HUDEP-2 (cell line): ENCODE measurements around the gene C17orf114.

ENCODE experiments used
- DNase-seq, 76 experiments: peaks; one replicate each; lab custom pipeline; 2025; ENCODE audit not compliant: unreplicated experiment in 76 of 76; lab: John Stamatoyannopoulos, UW

C17orf114 gene

GRCh38 chr17:4802228-4802627 is at the start of gene C17orf114:
C17orf114 (minus strand) TSS chr17:4802328.
- no peak for DNase-seq

DNA sequence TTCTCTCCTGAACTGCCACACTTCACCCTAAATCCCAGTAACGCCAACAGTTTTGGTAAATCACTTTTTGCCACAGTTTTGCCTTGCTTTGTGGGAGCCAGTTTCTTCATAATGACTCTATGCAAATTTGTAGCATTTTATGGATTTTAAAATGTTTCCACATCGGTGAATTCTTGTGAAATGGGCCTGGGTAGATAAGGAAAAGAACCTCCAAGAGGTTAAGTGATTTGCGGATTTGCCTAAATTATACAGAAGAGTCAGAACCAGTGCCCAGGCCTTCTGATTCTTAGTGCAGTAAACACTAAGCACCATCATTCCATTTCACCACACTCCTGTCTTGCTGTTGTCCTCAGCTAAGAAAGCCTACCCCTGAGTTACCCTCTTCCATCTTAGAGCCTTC is 49.0 kb upstream of the C17orf114 start:
- DNase-seq = no peak

DNA sequence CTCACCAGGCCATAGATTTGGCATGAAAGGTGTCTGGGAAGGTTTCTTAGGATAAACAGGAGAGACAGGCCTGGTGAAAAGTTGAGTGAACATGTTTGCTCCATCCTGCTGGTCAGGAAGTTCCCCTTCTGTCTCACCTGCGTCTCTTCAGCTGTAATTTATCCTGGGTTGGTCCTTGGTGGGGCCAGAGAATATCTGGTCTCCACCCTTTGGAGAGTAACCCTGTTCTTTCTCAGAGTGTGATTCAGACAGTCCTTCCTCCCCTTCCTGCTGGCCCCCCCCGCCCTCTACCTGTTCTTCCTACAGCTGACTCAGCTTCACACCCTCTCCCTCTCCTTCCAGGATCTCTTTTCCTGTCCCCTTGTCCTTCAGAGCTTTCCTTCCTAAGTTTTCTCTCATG is 48.1 kb upstream of the C17orf114 start:
- DNase-seq = no peak

DNA sequence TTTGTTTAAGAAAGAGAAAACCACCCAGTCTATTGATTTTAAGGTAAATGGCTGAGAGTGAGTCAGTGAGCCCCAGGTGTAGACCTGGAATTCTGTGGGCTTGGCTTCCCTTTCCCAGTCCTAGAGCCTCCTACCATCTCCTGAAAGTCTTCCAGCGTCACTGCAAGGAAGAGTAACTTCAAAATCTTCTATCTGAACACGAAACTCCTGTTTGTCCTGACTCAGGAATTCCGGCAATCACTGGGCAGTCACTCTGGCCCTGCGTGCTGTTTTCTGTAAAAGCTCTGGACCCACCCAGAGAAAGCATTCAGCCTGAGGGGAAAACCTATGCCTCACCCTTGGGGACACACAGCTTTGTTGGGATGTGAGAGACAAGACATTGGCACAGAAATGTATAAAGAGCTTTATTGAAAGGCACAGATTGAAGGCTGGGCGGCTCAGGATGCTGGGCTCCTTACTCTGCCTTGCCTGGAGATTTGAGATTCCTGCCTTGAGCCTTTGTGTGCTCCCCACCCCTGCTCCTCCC is 46.9 kb upstream of the C17orf114 start:
- no peak for DNase-seq

DNA sequence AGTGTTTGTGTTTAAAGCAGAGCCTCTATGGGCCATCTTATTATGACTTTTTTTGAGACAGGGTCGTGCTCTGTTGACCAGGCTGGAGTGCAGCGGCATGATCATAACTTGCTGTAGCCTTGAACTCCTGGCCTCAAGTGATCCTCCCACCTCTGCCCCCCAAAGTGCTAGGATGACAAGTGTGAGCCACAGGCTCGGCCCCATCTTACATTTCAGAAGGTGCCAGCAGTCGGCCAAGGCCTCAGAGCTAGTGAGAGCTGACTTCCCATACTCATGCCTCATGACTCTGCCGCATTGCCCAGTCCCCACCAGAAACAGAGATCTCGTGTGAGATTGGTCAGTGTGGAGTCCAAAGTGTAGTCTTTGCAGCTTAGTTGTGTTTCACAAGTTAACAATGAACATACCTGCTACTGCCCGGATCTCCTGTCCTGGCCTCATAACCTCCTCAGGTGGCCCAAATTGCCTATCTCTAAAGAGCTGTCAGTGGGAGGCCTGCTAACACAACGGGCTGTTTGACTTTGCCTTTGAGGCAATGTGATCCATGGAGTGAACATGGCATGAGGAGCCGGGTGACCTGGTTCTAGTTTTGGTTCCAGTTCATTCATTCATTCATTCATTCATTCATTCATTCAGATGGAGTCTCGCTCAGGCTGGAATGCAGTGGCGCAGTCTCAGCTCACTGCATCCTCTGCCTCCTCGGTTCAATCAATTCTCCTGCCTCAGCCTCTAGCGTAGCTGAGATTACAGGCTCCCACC is 44.7 kb upstream of the C17orf114 start:
- no peak for DNase-seq

DNA sequence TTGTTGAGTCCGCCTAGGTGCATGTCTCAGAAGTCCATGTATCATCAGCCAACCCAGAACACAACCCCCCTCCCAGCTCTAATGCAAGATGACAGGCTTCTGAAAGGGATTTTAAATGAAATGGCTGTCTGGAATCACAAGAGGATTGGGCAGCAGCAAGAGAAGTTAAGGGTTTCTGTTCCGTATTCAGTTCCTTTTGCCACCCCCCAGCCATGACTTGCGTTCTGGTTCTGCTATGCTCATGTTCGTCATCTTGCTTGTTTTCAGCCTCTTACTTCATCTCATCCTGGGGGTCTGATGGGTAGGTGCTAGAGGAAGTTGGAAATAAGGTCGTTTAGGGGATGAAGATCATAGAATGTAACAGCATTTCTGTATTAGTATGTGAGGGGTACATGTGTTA is 43.0 kb upstream of the C17orf114 start:
- DNase-seq = no peak

- DNase-seq = no peak
These were observed 41.3 kb upstream of the C17orf114 start for GRCh38 chr17:4843321-4844000.

- no peak for DNase-seq
These were observed 40.2 kb upstream of the C17orf114 start for GRCh38 chr17:4842376-4842775.

DNA sequence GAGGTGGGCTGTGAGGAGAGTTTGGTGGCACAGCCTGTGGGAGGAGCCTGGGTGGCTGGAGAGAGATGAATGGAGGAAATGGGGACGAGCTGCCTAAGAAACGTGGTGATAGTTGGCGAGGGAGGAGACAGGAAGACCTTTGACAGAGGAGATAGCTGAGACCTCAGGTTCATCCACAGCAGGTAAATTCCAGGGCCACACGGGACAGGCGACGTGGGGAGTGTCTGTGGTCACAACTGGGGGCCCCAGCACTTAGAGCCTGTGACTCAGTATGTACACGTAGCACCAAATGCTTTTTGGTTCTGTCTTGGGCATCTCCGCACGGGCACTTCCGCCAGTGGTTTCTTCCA is 38.7 kb upstream of the C17orf114 start:
- DNase-seq = no peak

DNA sequence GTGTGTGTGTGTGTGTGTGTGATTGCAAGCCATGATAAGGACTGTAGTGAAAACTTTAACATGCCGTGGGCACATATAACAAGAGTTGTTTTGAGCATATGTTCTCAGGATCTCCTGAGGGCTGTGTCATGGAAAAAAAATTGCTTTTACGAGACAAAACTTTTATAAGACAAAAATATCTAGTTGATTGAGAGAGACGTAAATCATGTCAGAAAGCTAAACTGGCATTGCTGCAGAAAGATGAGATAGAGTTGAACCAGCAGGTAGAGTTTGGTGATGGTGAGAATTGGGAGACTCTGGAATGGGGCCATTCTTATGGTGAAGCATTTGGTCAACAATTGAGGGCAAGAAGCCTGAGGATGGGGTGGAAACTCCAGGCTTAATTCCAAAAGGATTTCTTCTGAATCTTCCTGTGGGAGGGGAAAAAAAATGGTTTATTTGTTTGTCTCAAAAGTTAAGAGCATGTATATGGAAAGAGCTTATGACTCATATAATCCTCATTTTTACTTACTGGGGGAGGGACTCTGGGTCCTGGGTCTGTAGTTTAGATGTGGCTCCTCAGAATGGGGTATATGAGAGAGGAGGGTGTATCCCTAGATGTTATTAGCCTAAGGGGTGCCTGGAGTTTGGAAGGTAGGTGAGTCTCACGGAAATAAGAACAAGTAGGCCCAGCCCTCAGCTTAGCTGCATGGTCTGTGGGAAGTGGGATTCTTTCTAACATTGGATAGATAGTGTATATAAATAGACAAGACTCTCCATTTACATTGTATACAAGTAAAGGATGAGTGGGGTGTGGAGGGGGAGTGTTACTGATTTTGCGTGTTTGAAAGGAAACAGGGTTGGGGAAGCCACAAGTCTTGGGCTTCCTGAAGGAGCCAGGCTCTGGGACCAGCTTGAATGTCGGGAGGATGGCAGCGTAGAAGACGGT is 38.1 kb upstream of the C17orf114 start:
- no peak for DNase-seq

DNA sequence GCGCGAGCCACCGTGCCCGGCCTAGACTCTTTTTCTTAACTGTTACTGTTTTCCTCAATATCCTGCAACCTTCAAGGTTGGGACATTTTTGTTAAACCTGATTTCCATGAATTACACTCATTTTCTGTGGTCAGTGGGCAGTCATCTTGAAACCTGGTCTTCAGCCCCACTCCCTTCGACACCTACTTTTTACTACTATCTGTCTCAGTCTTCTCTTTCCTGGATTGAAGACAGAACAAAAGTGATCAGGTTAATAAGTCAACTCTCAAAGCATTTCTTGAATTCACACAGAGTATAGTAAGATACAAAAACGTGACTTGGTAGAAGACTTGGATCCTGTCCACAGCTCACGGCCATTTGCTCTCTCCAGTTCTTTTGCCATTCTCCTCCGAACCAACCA is 37.1 kb upstream of the C17orf114 start:
- no peak for DNase-seq

- DNase-seq = peak in 37 of 76 experiments; percentile 6 to 57 (median 23)
These were observed 36.2 kb upstream of the C17orf114 start for GRCh38 chr17:4838309-4838785.

DNA sequence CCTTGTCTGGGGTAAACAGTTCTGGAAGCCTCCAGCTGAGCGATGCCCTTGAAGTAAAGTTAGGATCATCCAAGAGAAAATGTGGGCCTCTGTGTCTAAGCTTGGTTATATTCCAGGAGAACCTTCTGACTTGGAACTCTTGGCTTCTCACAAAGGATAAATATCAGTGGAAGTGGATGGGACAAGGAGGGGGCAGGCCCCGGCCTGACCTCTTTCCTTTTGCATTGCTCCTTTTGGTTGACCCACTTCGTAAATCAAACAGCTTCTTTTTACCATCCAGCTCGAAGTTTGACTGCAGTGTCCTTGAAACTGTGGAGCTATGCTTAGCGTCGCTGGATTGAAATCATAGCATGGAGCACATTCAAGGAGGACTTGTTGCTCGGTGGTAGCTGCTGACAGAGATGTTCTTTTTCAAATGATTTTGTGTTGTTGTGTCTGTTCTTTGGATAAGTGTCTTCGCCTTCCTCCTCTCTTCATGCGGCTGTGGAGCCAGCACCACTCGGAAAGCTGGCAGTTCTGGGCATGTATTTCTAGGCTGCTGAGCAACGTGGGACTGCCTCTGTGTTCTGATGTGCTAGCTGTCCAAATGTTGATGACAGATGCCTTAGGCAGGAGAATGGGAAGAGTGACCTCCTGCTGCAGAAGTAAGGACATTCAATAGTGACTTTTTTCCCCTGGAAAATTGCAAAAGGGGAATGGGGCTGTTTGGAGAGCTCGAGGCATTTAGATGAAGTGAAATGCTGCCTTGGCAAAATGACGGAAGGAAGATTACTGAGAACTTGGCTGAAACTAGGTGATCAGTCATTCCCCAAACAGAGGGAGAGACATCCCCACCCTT is 35.6 kb upstream of the C17orf114 start:
- no peak for DNase-seq

DNA sequence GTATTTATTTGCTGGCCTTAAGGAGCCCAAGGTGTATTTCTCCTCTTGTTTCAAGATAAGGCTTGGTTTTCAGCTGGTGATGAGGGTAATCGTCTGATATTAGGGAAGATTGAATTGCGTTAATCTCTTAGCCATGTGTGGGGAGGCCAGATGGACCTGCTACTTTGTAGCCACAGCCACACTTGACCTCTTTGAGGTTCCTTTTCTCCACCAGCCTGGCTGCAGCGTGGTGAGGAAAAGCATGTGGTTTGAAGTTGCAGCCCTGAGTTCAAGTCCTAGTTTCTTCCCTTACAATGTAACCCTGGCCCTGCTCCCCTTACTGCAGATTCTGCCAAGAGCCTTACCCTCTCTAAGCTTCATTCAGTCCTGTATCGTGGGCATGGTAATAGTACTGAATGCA is 34.1 kb upstream of the C17orf114 start:
- no peak for DNase-seq

DNA sequence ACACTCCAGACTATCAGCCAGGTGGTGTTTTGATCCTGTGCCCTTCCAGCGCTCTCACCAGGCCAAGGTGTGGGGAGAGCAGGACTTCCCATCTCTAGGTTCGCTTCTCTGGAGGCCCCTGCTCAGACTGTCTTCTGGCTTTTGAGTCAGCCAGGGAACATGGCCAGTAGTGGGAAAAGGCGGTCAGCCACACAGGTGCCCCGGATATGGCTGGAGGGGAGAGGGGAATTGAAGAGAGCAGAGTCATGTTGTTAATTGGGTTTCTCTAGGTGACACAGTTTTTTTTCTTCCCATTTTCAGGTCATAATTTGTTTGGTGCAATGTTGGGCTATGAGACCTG is 32.5 kb upstream of the C17orf114 start:
- DNase-seq = no peak

DNA sequence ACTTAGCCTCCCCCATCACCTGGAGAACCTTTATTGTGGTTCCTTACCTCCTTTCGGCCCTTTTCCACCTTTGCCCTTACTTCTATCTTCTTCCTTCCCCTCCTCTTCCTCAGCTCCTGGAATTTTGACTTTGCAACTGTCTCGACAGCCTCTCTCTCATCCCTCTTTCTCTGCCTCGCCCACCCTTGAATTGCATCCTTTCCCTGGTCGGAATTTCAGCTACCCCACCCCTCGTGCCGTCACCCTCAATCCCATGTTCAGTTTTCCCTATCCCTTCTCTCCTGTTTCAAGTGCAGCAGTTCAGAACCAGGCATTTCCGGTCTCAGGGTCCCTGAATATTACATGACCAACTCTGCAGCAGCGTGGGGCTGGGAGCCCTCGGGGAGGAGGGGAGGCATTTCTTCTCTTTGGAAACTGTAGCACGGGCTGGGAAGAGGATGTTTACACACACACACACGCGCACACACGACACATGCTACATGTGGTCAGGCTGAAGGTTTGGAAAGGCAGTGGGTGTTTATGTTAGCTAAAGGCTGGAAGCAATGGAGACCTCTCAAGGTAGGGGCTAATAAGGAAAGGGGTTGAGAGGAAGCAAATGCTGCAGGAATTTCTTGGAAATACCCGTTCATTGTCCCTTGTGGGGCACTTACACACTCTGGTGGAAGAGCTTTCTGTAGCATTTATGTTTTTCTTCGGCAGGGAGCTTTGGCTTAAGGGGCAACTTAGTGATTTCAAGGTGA is 32.0 kb upstream of the C17orf114 start:
- DNase-seq = no peak

DNA sequence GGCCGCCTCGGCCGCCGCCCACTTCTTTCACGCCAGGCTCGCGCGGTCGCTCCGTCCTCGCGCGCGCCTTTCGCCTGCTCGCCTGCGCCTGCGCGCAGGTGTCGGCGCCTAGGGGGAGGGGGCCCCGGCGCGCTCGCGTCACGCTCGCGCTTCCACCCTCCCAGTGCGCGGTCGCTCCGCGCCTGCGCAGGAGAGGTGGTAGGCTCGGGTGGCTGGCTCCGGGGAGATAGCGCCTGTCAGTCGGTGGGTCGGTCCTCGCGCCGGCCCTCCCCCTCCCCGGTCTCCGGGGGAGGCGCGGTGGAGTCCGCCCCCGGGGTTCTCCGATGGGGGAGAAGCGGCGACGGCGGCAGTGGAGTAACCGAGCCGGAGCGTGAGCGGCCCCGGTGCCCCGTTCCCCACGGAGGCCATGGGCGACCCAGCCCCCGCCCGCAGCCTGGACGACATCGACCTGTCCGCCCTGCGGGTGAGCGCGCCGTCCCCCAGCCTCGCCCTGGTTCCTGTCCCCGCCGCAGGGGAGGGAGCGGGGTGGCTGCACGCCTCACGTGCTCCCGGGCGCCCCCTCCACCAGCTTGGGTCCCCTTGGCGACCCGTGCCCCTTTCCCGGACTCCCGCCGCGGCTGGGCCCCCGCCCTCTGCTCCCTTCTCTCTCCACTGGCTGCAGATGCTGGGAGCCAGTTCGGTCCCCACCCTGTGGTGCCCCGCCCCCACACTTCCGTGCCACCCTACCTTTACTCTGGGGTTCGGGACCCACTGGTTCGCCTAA is 31.2 kb upstream of the C17orf114 start, which contains the start of gene MINK1:
Gene MINK1 (plus strand): TSS at position 163 of the 763 bp plus-strand sequence. CDS start 244 bp downstream, at position 407.
- DNase-seq = peak in 72 of 76 experiments; percentile 40 to 93 (median 86)

- peak in 1 of 76 experiments; percentile 62 for DNase-seq
These were observed 30.7 kb upstream of the C17orf114 start for GRCh38 chr17:4832829-4833177.

- no peak for DNase-seq
These were observed 25.3 kb upstream of the C17orf114 start for GRCh38 chr17:4827399-4827798.
